Natural killer cell (primary cell): ENCODE results near the gene CNGA2. TPM values are rescaled to one million over a fixed set of nuclear protein-coding genes. Genes with fewer than 3 reads are reported as not detected.

ENCODE experiments used
- ATAC-seq, 3 donors: fragments of 150-1000 bp in 2 of 3; fragments of 200-7000 bp in 1 of 3; cut with Tn5 transposase; 1 replicate in 1 of 3; 2 replicates in 2 of 3; pipeline ENCODE4 v1.10.0; 2021; ENCODE audit warnings: mild to moderate bottlenecking in 2 of 3, moderate library complexity in 2 of 3
- DNase-seq, 2 donors: peaks; one replicate each; pipeline versions ENCODE4 v3.0.0 to v3.0.0-alpha.2; 2013 to 2021; ENCODE audit warnings: mixed read lengths in 1 of 2
- H3K27ac ChIP-seq: one replicate; pipeline ENCODE4 v1.5.1; 2013; ENCODE audit warnings: mild to moderate bottlenecking, low read length
- H3K27me3 ChIP-seq: one replicate; pipeline ENCODE4 v1.6.1; 2013; ENCODE audit warnings: low read length; ENCODE audit not compliant: control insufficient read depth, insufficient read depth
- H3K36me3 ChIP-seq: one replicate; pipeline ENCODE4 v1.6.1; 2013; ENCODE audit warnings: low read length; ENCODE audit not compliant: control insufficient read depth, insufficient read depth
- H3K4me1 ChIP-seq: one replicate; pipeline ENCODE4 v1.6.1; 2013; ENCODE audit warnings: low read length; ENCODE audit not compliant: control insufficient read depth, insufficient read depth
- H3K4me3 ChIP-seq: one replicate; pipeline ENCODE4 v1.5.1; 2013; ENCODE audit warnings: low read length
- H3K9me3 ChIP-seq: one replicate; pipeline ENCODE4 v1.6.1; 2013; ENCODE audit warnings: low read length; ENCODE audit not compliant: control insufficient read depth, insufficient read depth
- H3K27ac Mint-ChIP-seq, 2 donors: one replicate each; pipeline ENCODE4 v1.8.0; 2022; ENCODE audit warnings: mild to moderate bottlenecking in 2 of 2, mixed read lengths in 2 of 2, moderate library complexity in 1 of 2
- H3K27me3 Mint-ChIP-seq, 2 donors: one replicate each; pipeline ENCODE4 v1.8.0; 2022; ENCODE audit warnings: low read depth in 2 of 2, mixed read lengths in 2 of 2
- H3K36me3 Mint-ChIP-seq: one replicate; pipeline ENCODE4 v1.8.0; 2022; ENCODE audit warnings: mixed read lengths
- H3K4me1 Mint-ChIP-seq, 2 donors: one replicate each; pipeline ENCODE4 v1.8.0; 2022; ENCODE audit warnings: mixed read lengths in 2 of 2
- H3K4me3 Mint-ChIP-seq: one replicate; pipeline ENCODE4 v1.8.0; 2022; ENCODE audit warnings: mild to moderate bottlenecking, moderate library complexity, mixed read lengths
- H3K9me3 Mint-ChIP-seq, 2 donors: one replicate each; pipeline ENCODE4 v1.8.0; 2022; ENCODE audit warnings: mixed read lengths in 2 of 2
- CTCF ChIP-seq: fragments of 200-600 bp; IDR thresholded peaks from one replicate; pipeline ENCODE4 v1.8.0; 2022; ENCODE audit warnings: antibody characterized with exemption
- whole genome bisulfite sequencing: methylation state at CpG from one replicate; pipeline ENCODE4 v1.1.7; 2013; ENCODE audit warnings: missing lambda C conversion rate; ENCODE audit not compliant: insufficient coverage; 5-methylcytosine and 5-hydroxymethylcytosine counted together
- intact Hi-C: fragments of 100-400 bp; cut with micrococcal nuclease; formaldehyde crosslinking; loops from one replicate; pipeline ENCODE4 v1.14.2; 2022
- total RNA-seq, 4 donors: library from RNA; stranded (reverse); fragments of 120-200 nt in 1 of 4; gene quantifications; one replicate each; pipeline versions ENCODE4 v1.2.3 to v1.2.4, GENCODE V29; 2013 to 2022

Gene CNGA2
- total RNA-seq, 3 donors from 2014 or later (not counting 1 experiment from before 2014, with no cell fraction given): not detected

- peak in 1 of 2 donors; percentile 1 for DNase-seq
- WGBS: 61% methylated on average over 3 of the region's 3 CpGs
- Histone ChIP-seq H3K27ac (no peak overlapping the region), H3K4me1 (no peaks in the 10 kb centered on the region), H3K36me3 (no peaks in the 10 kb centered on the region), H3K9me3 (no peaks in the 10 kb centered on the region), H3K27me3 (no peaks in the 10 kb centered on the region), H3K4me3 (no peak overlapping the region)
- no peak for TF ChIP-seq CTCF
- no peak for ATAC-seq
- Mint-ChIP-seq H3K4me3 (no peak overlapping the region), H3K36me3 (no peaks in the 10 kb centered on the region), H3K4me1 (no peaks in the 10 kb centered on the region), H3K27me3 (peaks cover 2 to 10% of the 10 kb centered on the region in 2 donors), H3K27ac (no peak overlapping the region), H3K9me3 (no peaks in the 10 kb centered on the region)
- intact Hi-C loops: no loop called here
Measured at GRCh38 chrX:151713849-151714248, 20.7 kb upstream of the CNGA2 start.

GRCh38 chrX:151714362-151714761 is 20.2 kb upstream of the CNGA2 start:
- H3K4me1 Mint-ChIP-seq: no peaks in the 10 kb centered on the region
- no peaks in the 10 kb centered on the region for H3K9me3 Mint-ChIP-seq
- Histone ChIP-seq H3K27ac (no peak overlapping the region), H3K36me3 (no peaks in the 10 kb centered on the region), H3K9me3 (no peaks in the 10 kb centered on the region), H3K4me1 (no peaks in the 10 kb centered on the region), H3K27me3 (no peaks in the 10 kb centered on the region), H3K4me3 (no peak overlapping the region)
- ATAC-seq: no peak
- no peak for DNase-seq
- H3K4me3 Mint-ChIP-seq: no peak overlapping the region
- no peak overlapping the region for H3K27ac Mint-ChIP-seq
- intact Hi-C loops: no loop called here
- no peaks in the 10 kb centered on the region for H3K36me3 Mint-ChIP-seq
- TF ChIP-seq CTCF: no peak
- peaks cover 2 to 10% of the 10 kb centered on the region in 2 donors for H3K27me3 Mint-ChIP-seq
- WGBS: 78% methylated on average over 3 of the region's 5 CpGs

- Histone ChIP-seq H3K4me3 (no peak within 1 kb of the TSS), H3K27ac (no peak within 1 kb of the TSS), H3K4me1 (no peaks in the 10 kb centered on the region), H3K27me3 (no peaks in the 10 kb centered on the region), H3K9me3 (no peaks in the 10 kb centered on the region), H3K36me3 (no peaks in the 10 kb centered on the region)
- no peak for DNase-seq
- Mint-ChIP-seq H3K27me3 (peaks cover 2 to 10% of the 10 kb centered on the region in 2 donors), H3K36me3 (no peaks in the 10 kb centered on the region), H3K4me1 (no peaks in the 10 kb centered on the region), H3K4me3 (no peak within 1 kb of the TSS), H3K9me3 (no peaks in the 10 kb centered on the region), H3K27ac (no peak within 1 kb of the TSS)
- TF ChIP-seq CTCF: no peak
- intact Hi-C loops: no loop called here
- 94% methylated on average over 3 of the region's 3 CpGs for WGBS
- ATAC-seq: no peak
Measured at GRCh38 chrX:151715752-151716151, 18.8 kb upstream of the CNGA2 start, which contains the start of gene FATE1. TSS of gene FATE1 (plus strand) at chrX:151716035. CDS start at chrX:151716120, 85 bp downstream.

GRCh38 chrX:151722241-151722846 is 12.2 kb upstream of the CNGA2 start:
- intact Hi-C loops: no loop called here
- no peak overlapping the region for H3K4me3 Mint-ChIP-seq
- 84% methylated on average over 24 of the region's 24 CpGs for whole genome bisulfite sequencing

More at GRCh38 chrX:151722241-151722846, 12.2 kb upstream of the CNGA2 start:
- Mint-ChIP-seq H3K9me3 (no peaks in the 10 kb centered on the region), H3K27ac (no peak overlapping the region), H3K4me1 (no peaks in the 10 kb centered on the region), H3K27me3 (peaks cover 0 to under 1% of the 10 kb centered on the region in 2 donors), H3K36me3 (no peaks in the 10 kb centered on the region)
- TF ChIP-seq CTCF: no peak
- H3K27me3 ChIP-seq: no peaks in the 10 kb centered on the region
- ATAC-seq: no peak
- H3K27ac ChIP-seq: no peak overlapping the region
- DNase-seq: peak in 1 of 2 donors; percentile 1
- H3K36me3 ChIP-seq: no peaks in the 10 kb centered on the region
- no peak overlapping the region for H3K4me3 ChIP-seq
- H3K9me3 ChIP-seq: no peaks in the 10 kb centered on the region
- no peaks in the 10 kb centered on the region for H3K4me1 ChIP-seq
